HG03135 (cell line): ENCODE results near the gene NTSR1.

Source experiments
- ATAC-seq: cut with Tn5 transposase; IDR thresholded peaks from one replicate; pipeline ENCODE4 v1.9.1; 2021; ENCODE audit warnings: mild to moderate bottlenecking, moderate library complexity; ENCODE audit not compliant: unreplicated experiment

NTSR1 gene

DNA sequence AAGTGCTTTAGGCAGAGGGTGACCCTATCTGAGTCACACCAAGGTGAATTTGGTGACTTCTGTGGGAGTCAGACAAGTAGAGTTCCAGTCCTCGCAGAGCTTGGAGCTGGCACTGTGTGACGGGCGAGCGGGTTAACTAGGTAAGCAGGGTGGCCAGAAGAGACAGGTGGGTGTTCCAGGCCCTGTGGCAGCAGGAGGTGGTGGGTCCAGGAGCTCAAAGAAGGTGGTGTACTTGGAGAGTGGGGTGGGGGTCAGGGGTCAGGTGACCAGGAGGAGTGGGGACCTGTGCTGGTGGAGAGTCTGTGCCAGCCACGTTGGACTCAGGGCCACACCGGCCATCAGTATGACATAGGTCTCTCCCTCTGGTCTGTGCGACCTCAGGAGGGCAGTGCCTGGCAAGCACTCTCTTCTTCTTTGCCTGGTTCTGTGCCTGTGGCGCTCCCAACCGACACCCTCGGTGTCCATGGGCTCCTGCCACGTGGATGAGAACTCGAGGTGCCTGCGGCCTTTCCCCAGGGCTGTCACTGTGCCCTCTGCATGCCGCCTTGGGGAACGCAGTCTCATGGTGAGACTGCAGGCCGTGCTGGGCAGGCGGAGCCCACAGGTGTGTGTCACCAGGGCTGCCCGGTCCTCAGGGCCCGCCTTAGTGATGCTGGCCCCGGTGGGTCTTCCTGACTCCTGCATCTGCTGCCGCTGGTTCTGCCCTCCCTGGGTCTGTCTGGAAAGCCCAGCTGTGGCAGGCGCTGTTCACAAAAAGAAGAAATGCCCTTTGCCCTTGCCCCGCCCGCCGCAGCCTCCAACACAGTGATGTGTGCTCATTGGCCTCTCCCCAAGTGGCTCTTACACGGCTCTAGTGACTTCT, 89.3 kb downstream of the NTSR1 start:
- no peak for ATAC-seq

DNA sequence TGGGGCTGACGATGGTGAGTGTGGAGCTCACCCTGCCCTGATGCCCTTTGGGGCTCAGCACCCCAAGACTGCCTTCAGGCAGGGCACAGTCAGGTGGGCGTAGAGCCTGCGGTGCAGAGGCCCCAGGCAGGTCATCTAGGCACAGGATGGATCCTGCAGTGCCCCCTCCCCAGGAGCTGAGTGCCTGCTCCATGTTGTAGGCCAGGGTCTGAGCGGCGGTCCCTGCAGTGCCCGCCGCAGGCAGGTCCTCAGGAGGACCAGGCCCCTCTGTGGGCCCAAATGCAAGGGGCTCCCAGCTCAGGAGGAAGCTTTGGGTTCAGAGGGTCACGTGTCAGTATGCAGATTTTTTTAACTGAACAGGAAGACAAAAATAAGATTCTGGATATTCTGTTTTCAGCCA, 90.4 kb downstream of the NTSR1 start:
- ATAC-seq = no peak

DNA sequence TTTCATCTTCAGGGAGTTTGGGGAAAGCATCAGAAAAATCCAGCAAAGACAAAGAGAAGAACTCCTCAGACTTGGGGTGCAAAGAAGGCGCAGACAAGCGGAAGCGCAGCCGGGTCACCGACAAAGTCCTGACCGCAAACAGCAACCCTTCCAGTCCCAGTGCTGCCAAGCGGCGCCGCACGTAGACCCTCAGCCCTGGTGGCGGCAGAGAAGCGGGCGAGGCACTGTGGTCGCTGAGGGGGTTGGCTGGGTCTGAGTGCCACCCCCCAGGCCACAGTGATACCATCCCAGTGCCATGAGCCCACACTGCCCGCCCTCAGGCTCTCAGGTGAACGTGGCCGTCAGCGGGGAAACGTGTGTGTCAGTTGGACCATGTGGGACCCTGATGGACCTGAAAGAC, 90.8 kb downstream of the NTSR1 start:
- ATAC-seq = no peak

DNA sequence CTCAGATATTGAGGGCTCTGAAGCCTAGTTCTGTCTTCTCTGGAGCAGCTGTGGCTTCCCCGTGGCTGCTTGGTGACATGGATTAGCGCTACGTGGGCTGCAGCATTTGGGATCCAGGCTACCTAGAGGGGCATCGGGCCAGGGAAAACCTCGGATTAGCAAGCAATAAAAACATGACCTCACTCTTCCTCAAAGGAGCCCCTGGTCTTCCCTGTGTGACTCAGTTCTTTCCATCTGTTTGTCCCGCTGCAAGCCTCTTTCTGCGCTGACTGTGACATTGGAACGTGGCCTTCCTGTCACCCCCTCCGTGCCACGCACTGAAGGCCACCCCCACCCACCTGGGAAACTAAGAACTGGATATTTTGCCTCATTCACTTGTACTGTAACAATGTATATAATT, 91.2 kb downstream of the NTSR1 start:
- no peak for ATAC-seq

DNA sequence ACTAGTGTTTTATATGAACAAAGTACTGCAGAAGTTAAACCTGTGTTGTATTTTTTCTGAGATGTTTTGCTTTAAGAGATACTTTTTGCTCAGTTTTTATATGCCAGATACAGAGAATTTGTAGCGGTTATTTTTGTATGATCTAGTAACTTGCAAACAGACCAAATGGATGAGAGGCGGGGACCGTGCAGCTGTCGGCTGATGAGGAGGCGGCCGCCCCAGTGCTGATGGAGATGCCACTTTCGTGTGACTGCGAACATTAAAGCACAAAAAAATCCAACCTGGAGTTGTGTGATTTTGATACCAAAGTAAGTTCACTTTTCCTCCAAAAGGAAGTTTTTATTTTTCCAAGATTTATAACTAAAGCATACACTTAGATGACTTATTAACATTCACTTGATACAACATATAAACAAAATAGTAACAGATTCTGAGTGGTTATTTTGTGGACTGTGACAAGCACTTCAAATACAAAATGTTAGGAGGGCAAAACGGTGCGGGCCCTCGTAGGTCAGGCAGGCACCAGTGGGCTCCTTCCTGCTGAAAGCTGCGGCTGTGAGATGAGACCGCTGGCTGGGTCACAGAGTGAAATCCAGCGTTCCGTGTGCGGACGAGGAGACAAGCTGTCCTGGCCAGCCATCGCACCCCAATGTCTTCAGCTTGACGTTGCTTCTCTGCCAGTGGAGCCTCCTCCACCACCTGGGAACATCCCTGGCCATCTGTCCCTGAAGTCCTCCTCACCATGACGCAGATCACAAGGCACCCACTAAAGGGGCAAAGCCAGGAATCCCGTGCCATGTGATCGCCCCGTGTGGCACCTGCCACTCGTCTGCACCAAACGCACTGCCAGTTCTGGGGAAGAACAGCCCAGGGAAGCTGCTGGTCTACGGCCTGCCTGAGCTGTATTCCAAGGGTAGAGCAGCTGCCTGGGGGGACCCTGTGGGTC, 92.0 kb downstream of the NTSR1 start:
- ATAC-seq = no peak

DNA sequence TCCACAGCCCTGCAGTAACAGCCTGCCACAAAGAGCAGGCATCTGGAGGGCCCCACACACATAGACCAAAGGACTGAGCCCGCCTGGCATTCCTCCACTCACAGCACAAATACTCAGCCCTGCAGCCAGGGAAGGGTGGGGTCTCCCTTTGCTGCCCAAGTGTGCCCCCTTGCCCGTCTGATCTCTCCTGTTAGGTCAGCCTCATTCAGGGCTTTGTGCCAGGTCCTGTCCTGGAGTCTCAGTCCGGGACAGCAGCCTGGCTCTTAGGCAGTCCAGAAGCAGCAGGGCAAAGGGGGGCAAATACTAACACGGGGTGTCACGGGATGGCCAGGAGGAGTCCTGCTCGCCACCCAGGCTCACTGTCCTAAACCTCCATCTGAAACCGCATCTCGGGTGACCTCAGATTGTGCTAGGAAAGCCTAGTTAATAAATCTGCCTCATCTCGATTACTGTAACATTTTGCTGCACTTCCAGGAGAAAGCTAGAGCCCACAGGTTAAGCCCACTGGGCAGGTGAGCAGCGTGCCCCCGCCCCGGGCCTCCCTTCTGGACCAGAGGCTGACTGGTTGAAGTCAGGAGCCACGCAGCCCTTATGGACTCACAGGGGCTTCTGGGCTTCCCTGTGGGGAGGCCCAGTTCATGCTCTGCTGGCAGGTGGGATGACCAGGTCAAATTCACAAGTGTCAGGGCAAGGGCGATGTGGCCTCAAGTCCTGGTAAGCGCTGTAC, 92.8 kb downstream of the NTSR1 start:
- ATAC-seq = no peak

DNA sequence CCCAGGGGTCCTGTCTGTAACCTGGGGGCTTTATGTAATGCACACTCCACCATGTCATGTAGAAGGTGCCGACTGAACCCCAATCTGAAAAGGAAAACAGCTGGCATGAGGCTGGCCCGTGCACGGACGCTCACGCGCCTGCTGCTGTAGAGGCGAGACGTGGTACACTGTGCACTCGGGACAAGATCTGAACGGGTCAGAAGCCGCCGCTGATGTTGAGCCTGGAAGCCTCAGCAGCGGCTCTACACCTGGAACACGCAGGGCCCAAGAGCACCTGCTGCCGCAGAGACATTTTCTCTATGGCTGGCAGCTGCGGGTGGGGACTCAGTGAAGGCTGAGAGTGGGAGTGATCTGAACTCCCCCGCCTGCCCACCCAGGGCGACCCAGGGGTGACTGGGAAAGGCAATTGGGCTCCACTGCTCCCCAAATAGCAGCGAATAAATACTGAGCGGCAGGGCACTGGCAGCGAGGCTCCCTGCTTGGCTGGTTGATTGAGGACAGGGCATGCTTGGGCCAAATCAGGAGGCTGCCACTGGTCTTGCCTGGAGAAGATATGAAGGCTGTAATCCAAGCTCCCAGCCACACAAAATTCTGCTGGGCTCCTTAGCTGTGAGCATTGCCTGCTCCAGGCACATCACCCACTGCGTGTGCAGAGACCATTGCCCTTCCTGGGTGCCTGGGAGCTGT, 93.5 kb downstream of the NTSR1 start:
- no peak for ATAC-seq

DNA sequence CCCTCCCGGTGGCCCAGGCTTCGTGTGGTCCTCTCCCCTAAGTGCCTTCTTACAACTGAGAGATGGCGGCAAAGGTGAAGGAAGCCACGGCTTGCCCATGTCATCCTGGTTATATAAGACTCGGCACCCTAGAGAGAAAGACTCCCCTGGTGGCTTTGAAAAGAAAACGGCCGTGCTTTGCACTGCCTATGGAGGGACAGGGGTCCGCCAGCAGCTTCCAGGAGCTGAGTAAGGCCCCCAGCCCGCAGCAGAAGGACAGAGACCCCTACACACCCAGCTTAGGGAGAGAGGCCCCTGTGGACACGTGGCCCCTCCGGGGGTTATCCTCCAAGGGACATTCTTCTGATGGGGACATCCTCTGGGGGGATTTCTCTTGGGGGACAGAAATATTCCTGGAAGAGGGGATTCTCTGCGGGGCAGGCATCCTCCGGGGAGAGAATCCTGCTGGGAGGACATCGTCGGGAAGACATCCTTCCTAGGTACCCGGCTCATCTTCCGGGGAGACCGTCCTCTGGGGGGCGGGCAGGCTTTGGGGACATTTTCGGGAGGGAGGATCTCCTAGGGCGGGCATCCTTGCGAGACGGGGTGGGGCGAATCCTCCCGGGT, 95.5 kb downstream of the NTSR1 start:
- no peak for ATAC-seq

DNA sequence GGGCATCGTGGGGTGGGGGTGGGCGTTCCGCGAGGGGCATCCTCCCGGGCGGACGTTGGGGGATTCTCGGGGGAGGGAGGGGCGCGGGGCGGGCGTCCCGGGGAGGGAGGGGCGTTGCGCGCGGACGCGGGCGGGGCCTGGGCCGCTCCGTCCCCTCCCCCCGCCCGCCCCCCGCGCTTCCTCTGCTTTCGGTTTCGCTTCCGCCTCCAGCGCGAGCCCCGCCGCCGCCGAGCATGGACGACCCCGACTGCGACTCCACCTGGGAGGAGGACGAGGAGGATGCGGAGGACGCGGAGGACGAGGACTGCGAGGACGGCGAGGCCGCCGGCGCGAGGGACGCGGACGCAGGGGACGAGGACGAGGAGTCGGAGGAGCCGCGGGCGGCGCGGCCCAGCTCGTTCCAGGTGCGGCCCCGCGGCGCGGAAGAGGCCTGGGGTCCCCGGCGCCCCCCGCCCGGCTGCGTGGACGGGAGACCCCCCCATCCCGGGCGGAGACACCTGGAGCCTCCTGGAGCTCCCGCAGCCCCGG, 96.1 kb downstream of the NTSR1 start, which contains the start of gene OGFR:
Gene OGFR (plus strand): TSS at position 209 of the 528 bp plus-strand sequence. CDS start 25 bp downstream, at position 234.
- no peak for ATAC-seq

DNA sequence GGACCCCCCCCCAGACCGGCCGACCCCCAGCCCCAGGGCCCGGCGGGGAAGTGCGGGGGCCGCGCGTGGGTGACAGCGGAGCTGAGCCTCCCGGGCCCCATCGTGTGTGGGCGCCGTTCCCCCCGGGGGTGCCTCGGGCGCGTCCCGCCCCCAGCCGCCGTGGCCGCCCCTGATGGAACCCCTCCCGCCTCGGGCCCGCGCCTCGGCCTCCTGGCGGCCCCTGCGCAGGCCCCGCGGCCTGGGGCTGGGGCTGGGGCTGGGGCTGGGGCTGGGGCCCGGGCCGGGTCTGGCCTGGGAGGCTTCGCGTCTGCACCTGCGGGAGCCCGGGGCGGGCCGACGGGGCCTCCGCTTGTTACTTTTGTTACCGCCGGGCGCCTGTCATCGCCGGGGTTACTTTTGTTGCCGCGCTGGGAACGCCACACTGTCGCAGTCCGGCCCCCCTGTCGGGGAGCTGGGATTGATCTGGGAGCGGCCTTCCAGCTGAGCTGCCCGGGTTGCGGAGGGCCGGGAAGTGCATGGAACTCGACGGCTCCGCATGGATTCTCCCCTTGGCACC, 96.6 kb downstream of the NTSR1 start:
- no peak for ATAC-seq

DNA sequence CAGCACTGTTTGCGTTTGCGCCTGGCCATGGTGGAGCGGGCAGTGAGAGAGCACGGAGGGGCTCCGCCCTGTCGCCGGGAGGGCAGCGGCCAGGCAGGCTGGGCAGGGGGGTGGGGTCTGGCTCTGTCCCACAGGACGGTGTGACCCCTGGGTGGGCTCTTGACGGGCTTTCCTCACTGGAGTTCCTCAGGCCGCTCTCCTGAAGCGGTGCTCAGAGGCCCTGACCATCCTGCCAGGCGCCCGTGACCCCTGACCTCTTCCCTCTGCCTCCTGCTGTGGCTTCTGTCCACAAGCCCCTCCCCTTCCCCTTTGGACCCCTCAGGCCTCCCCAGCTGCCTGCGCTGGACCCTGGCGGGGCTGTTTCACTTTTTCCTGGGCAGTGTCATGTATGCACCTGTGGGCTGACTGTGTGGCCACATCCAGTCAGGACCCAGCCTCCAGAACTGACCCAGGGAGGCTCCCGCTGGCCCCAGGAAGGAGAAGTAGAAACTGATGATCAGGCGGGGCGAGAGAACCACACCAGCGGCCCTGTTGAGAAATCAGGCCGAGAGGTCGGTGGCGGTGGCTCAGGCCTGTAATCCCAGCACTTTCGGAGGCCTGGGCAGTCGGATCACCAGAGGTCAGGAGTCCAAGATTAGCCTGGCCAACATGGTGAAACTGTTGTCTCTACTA, 97.2 kb downstream of the NTSR1 start:
- no peak for ATAC-seq

DNA sequence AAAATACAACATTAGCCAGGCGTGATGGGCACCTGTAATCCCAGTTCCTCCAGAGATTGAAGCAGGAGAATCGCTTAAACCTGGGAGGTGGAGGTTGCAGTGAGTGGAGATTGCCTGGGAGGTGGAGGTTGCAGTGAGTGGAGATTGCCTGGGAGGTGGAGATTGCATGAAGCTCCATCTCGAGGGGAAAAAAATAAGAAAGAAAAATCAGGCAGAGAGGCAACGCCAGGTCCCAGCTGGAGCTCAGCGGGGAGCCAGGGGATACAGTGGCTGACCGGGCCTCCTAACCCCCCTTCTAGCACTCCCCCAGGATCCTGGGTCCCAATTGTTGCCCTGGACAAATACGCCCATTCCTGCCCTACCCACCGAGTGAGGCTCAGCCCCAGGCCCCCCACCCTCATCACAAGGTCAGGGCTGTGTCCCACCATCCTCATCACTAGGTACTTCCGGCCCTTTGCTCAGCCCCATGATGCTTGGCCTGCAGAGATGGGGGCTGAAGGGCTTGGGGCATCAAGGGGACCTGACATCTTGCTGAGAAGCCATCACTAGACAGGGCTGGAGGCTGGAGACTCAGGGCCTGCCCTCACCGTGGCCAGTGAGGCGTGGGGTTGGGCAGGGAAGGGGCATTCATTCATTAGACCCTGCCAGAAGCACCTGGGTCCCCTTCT, 97.9 kb downstream of the NTSR1 start:
- ATAC-seq = no peak

DNA sequence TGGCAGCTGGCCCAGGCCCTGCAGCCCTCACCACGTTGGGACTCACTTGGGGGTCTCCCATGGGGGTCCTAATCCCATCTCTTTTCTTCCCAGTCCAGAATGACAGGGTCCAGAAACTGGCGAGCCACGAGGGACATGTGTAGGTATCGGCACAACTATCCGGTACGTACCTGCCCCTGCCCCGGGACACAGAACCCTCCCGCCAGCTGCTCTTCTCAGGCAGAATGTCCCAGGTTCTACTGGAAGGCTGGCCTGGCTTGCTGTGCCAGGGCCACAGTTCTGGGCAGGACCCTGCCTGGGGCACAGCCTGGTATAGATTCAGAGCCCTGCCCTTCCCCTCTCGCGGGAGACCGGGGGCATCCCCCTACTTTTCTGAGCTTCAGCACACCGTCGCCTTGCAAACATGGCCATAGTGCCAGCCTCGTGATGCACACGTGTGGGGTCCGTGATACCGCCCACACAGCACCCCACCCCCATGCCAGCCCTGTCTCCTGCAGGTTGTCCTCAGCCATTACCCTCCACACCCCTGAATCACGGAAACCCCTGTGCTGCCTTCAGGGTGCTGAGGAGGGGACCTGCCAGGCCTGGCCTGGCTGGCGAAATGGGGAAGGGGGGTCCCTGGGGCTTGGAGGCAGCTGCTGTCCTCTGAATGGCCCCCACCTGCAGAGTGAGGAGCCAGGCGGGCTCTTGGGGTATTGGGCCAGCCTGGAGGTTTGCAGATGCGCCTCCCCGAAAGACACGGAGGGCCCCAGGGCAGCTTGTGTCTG, 99.0 kb downstream of the NTSR1 start:
- ATAC-seq = no peak

DNA sequence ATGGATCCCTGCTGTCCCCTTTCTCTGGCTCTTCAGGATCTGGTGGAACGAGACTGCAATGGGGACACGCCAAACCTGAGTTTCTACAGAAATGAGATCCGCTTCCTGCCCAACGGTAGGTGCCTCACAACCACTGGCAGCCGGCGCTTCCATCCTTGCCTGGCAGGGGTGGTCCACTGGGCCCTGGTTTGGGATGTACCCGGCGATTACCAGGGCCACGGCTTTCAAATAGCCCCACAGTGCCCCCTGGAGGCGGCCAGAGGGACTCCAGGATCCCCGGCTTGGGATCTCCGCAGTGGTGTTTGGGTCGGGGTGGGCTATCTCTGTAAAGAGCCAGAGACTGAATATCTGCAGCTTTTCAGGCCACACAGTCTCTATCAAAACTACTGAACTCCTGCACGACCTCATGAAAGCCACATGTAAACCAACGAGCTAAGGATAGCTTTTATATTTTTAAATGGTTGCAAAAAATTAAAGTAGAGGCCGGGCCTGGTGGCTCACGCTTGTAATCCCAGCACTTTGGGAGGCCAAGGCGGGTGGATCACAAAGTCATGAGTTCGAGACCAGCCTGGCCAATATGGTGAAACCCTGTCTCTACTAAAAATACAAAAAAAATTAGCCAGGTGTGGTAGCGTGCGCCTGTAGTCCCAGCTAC, 99.7 kb downstream of the NTSR1 start:
- ATAC-seq = no peak

DNA sequence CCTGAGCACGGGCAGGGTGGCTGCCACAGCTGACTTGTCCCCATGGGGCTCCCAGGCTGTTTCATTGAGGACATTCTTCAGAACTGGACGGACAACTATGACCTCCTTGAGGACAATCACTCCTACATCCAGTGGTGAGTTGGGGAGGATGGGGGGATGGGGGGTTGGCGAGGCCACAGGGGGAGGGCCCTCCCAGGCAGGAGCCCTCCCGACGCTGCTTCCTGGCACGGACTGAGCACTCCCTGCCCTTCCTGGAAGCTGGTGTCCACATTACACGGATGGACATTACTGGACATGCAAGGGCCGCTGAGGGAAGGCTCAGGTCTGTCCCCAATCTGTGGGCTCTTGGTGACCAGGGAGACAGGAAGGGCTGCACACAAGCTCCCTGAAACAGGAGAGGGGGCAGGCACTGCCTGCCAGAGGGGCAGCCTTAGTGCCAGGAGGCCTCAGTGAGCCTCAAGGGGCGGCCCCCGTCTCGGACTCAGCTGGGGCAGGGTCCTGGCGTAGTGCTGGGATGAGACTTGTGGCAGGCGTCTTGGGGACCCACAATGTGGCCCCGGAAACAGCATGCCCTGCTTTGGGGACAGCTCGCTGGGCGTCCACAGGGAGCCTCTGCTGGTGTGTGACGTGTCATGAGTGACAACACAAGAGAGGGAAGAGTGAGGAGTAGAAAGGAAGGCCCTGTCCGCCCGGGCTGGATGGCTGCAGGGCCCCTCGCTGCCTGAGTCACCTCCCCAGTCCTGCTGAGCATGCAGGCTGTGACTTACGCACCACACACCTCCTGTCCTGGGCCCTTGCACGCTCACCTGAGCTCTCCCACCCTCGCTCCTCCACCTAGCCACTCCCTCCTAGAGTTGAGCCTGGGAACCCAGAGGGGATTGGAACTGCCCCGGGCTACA, 101.1 kb downstream of the NTSR1 start:
- no peak for ATAC-seq

DNA sequence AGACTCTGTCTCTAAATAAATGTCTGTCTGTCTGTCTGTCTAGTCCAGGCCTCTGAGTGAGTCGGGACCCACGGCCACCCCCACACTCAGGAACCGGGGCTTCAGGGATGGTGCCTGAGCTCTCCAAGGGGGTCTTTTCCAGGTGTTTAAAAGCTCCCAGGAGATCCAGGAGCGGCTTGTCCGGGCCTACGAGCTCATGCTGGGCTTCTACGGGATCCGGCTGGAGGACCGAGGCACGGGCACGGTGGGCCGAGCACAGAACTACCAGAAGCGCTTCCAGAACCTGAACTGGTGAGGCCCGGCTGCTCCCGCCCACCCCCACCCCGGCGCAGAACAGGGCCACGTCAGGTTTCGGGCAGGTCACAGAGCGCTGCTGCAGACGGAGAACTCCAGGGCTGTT, 102.7 kb downstream of the NTSR1 start:
- ATAC-seq = no peak
